ENCODE measurements around the gene GAD2.

GAD2 gene

DNA sequence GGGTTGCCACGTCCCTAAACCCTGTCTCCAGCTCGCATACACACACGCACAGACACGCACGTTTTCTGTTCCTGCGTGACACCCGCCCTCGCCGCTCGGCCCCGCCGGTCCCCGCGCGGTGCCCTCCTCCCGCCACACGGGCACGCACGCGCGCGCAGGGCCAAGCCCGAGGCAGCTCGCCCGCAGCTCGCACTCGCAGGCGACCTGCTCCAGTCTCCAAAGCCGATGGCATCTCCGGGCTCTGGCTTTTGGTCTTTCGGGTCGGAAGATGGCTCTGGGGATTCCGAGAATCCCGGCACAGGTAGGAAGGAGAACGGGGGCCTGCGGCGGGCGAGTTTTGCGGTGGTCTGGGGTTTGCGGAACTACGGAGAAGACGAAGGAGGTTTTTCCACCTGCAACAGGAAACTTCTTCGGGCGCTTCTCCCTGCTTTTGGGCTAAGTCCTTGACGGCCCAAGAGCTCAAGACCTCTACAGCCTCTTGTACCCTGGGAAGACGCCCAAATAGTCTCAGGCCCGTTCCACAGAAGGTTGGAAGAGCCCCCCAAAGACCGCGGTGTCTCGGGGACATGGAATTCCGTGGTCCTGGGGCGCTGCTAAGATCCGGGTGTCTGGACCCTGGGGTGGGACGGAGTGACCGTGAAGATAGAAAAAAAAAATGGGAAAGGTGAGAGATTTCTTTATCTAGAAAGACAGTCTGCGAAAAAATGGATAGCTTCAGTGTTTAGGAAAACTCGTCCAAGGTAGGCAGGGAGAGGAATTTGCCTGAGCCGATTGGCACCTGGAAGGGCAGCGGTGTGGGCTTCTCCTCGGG, at the start of gene GAD2:
GAD2 (plus strand) TSS at position 190 of the 811 bp plus-strand sequence; CDS start at position 226, 36 bp downstream.
- DNase-seq: no peak

DNA sequence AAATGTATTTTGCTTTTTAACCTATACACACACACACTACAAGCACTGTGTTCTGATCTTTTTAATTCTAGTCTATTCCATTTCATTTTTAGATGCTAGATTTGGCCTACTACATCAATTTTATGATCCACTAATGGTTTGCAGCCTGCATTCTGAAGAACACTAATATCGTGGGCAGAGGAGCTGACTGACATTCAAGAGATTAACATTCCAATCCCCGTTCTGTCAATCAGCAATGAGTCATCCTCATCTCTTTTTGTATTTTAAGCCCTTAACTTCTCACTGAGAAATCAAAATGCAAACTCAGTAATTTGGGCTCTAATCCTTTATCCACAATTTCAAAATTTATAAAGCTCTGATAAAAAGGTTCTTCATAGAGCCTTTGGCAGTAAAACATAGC, 47.1 kb upstream of the GAD2 start:
- no peak for DNase-seq

DNA sequence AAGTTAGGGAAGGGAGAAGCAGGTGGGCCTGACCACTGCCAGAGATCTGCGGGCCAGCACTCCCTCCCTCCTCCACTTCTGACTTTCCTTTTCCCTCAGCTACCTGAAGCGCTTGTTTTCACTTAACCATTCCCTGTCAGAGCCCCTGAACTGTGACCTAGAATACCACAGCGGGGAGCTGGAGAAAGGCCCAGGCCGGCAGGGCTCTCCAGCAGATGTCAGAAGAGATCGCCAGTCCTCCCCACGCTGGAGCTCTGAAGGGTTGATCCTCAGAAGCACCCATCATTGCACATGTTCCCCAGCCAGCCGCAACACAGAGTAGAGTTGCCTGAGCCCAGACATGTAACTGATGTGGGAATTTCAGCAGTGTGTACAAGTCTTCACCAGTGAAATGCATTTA, 44.4 kb upstream of the GAD2 start:
- DNase-seq: no peak

GRCh38 chr10:26173837-26174236, 42.7 kb upstream of the GAD2 start:
- no peak for DNase-seq

- no peak for DNase-seq
Observed at GRCh38 chr10:26177341-26177740, 39.2 kb upstream of the GAD2 start.

- no peak for DNase-seq
Observed at GRCh38 chr10:26194275-26194674, 22.3 kb upstream of the GAD2 start.

GRCh38 chr10:26197248-26197647, 19.3 kb upstream of the GAD2 start:
- DNase-seq: no peak

- no peak for DNase-seq
Observed at GRCh38 chr10:26198119-26198518, 18.5 kb upstream of the GAD2 start.

DNA sequence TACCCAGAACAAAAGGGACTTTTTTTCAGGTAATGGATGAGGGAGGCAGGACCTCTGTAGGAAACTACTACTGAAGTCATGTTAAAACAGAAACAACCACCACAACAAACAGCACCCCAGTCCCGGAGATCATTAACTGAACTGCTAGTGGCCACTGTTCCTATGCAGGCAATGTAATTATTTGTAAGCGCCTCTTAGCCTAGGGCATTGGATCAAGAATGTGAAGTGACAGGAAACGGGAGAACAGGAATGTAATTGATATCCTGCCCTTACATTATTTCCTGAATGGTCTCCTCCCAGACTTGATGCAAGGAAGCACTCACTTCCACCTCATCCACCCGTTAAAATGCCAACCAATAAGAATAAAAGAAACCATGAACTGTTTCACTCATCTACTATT, 16.7 kb upstream of the GAD2 start:
- no peak for DNase-seq

GRCh38 chr10:26205223-26205622, 11.4 kb upstream of the GAD2 start:
- DNase-seq: no peak

DNA sequence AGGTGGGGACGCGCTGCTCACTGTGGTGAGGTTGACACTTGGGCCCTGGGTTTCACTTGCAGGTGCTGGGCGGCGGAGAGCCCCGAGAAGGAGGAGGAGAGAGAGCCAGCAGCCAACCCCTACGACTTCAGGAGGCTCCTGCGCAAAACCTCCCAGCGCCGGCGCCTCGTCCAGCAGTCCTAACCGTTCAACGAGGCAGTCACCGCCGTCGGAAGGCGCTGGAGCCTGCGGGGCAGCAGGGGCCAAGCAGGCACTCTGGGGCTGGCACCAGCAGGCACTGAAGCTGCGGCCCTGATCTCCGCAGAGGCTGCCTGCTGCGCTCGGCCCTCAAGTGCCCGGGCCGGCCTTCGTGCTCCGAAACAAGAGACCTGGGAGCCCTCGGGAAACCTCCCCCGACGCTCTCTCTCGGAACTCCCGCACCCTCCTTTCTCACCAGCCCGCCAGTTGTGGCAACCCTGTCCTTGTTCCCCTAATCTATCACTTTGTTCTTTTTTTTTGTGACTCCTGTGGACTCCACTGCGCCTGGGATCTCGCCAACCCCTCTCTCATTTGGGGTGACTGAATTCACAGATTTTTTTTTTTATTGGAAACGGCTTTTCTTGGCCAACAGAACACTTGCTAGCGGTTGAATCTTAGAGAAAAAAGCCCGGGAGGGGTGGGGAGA, 4.7 kb upstream of the GAD2 start:
- no peak for DNase-seq

GRCh38 chr10:26212511-26212910, 4.1 kb upstream of the GAD2 start:
- no peak for DNase-seq

DNA sequence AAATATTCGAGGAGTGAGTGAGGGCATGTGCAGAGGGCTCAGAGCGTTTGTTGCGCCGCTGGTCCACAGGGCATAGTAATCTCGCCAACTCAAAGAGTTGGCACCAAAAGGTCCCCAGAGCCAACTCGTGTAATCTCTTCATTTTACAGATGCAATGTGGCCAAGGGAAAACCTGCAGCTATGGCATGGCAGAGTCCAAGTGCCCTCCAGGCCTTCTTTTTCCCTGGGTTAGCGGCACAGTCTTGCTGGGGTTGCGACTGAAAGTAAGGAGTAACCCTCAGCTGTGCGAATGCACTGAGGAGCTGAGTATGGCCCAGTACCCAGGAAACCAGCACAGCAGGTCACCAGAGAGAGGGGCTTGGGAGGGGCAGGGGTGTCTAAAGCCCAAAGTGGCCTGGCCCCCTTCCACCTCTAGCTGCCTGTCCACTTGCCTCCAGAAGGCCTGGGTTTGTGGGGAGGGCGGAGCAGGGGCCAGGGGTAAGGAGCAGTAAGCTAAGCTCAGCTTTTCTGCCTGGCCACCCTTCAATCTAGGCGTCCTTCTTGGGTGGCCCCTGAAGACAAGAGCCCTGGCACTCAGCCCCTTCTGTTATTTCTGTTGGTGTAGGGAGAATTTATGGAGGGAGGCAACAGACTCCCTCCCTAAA, 3.3 kb upstream of the GAD2 start:
- no peak for DNase-seq

GRCh38 chr10:26214004-26214403, 2.6 kb upstream of the GAD2 start:
- no peak for DNase-seq

- no peak for DNase-seq
Observed at GRCh38 chr10:26214551-26215395, 1.8 kb upstream of the GAD2 start.

- no peak for DNase-seq
Observed at GRCh38 chr10:26215396-26215934, 1.1 kb upstream of the GAD2 start.

GRCh38 chr10:26215935-26216584, 514 bp upstream of the GAD2 start:
- DNase-seq: no peak

DNA sequence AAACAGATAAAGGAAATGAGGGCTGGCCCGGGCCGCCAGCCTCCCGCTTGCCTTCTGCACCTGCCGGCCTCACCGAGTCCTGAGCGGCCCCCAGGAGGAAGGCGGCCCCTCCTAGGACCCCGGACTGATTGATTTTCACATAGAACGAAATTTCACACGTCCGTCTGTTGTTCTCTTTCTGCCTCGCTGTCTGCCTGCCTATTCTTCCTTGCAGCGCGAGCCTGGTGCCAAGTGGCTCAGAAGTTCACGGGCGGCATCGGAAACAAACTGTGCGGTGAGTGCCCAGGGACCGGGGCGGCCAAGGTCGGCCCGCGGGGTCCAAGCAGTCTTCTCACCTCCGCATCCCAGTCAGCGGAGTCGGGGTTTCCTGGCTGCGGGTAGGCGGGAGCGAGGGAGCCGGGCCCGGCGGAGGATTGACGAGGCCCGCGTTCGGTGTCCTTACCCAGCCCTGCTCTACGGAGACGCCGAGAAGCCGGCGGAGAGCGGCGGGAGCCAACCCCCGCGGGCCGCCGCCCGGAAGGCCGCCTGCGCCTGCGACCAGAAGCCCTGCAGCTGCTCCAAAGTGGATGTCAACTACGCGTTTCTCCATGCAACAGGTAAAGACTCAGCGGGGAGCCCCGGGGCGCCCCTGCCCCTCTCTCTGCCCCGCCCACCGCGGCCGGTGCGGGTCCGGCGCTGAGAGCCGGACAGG, 967 bp downstream of the GAD2 start:
- DNase-seq: no peak

DNA sequence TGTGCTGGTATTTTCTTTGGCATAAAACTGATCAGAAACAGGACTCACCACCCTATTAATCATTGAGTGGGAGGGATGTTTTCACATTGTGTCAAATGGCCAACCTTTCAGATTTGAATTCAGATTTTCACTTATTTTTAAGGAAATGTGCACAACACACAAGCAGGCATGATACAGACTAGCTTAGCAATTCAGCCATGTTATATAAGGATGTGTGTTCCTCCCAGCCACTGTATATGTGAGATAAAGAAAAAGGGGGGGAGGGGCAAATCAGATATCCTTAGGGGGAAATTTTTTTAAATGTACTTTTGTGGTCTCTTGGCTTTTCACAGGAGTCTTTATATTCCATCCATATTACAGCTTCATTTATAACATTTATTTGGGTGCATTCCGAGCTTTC, 3.1 kb downstream of the GAD2 start:
- DNase-seq: no peak

DNA sequence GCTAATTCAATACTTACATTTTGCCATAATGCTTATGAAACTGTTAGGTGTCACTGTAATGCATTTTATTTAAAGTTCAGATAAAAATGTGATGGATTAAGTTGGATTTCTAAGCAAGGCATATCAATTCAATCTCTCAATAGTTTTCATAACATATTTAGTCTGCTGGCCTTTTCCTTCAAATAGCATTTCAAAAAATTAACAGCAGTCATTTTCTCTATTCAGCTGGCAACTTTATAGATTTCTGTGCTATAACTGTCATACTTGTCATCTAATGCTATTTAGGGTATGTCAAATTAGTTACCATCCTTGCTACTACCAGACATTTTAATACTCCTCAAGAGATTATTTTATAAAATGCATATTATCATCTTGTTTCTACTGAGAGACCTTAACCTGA, 4.3 kb downstream of the GAD2 start:
- no peak for DNase-seq

GRCh38 chr10:26221541-26221940, 5.0 kb downstream of the GAD2 start:
- DNase-seq: no peak

GRCh38 chr10:26222563-26222962, 6.0 kb downstream of the GAD2 start:
- no peak for DNase-seq

All from NCI-H510A treated with DMSO at 0.1 percent for 48 hours (cell line).